Uterus (tissue), 4 donors: ENCODE measurements around the gene STK32C. TPM values are rescaled to one million over a fixed set of nuclear protein-coding genes. Genes with fewer than 3 reads are reported as not detected.

ENCODE experiments used
- DNase-seq, 2 donors: peaks; one replicate each; pipeline ENCODE4 v3.0.0-alpha.2; 2019 to 2020
- H3K27ac ChIP-seq, 2 donors: fragments of 200-600 bp; sonication (generic); 1 replicate in 1 of 2; 2 replicates in 1 of 2; pipeline ENCODE4 v1.5.1; 2016 to 2018
- H3K27me3 ChIP-seq, 2 donors: fragments of 200-600 bp; sonication (generic); one replicate each; pipeline ENCODE4 v1.5.1; 2018 to 2019; ENCODE audit warnings: control low read depth in 1 of 2
- H3K36me3 ChIP-seq, 2 donors: fragments of 200-600 bp; sonication (generic); one replicate each; pipeline ENCODE4 v1.5.1; 2019; ENCODE audit warnings: control low read depth in 1 of 2
- H3K4me1 ChIP-seq, 2 donors: fragments of 200-600 bp; sonication (generic); one replicate each; pipeline ENCODE4 v1.5.1; 2018 to 2019; ENCODE audit warnings: control low read depth in 1 of 2
- H3K4me3 ChIP-seq, 2 donors: fragments of 200-600 bp; sonication (generic); 1 replicate in 1 of 2; 2 replicates in 1 of 2; pipeline ENCODE4 v1.5.1; 2018 to 2019; ENCODE audit warnings: mild to moderate bottlenecking in 1 of 2
- H3K9me3 ChIP-seq, 2 donors: fragments of 200-600 bp; sonication (generic); one replicate each; pipeline ENCODE4 v1.5.1; 2019; ENCODE audit warnings: control low read depth in 1 of 2
- CTCF ChIP-seq, 4 experiments: fragments of 200-600 bp in 2 of 4; fragments of 450-650 bp in 2 of 4; sonication (generic) in 2 of 4; IDR thresholded peaks; one replicate each; pipeline ENCODE4 v1.5.1; 2016 to 2019; ENCODE audit warnings: antibody characterized with exemption in 4 of 4, mild to moderate bottlenecking in 2 of 4, moderate library complexity in 1 of 4
- POLR2A ChIP-seq, 2 donors: fragments of 450-650 bp; IDR thresholded peaks; one replicate each; pipeline ENCODE4 v1.6.1; 2016; ENCODE audit warnings: antibody characterized with exemption in 2 of 2, mild to moderate bottlenecking in 1 of 2, moderate library complexity in 1 of 2
- intact Hi-C: fragments of 100-400 bp; cut with DNase I; formaldehyde crosslinking; loops from one replicate; pipeline ENCODE4 v1.15.1; 2023; ENCODE audit warnings: low total_unique reads
- total RNA-seq, 4 donors: library from RNA; depleted of rRNA in 3 of 4; stranded (reverse); fragments of >200 nt in 3 of 4; gene quantifications; one replicate each; pipeline versions ENCODE4 v1.1.0 to v1.2.4, GENCODE V29; 2014 to 2023
- donor health status: DM: yes; HTN: yes; CAD: no.

STK32C gene
- total RNA-seq, 4 donors from 2014 or later, result 0.51 to 17.2 (median 3.2) TPM

GRCh38 chr10:132175408-132175807 lies 132.3 kb downstream of the STK32C start:
- TF ChIP-seq CTCF (IDR thresholded peaks at IDR 0.05) (no peak), POLR2A (IDR thresholded peaks at IDR 0.05) (no peak)
- Histone ChIP-seq H3K4me3 (no peak overlapping the region), H3K36me3 (no peaks in the 10 kb centered on the region), H3K27me3 (no peaks in the 10 kb centered on the region), H3K4me1 (no peaks in the 10 kb centered on the region), H3K27ac (no peak overlapping the region), H3K9me3 (no peaks in the 10 kb centered on the region)
- no peak for DNase-seq
- intact Hi-C loops, result no loop called here

GRCh38 chr10:132174237-132174636 lies 133.5 kb downstream of the STK32C start:
- Histone ChIP-seq H3K27ac (no peak overlapping the region), H3K4me3 (no peak overlapping the region), H3K9me3 (no peaks in the 10 kb centered on the region), H3K4me1 (no peaks in the 10 kb centered on the region), H3K36me3 (no peaks in the 10 kb centered on the region), H3K27me3 (no peaks in the 10 kb centered on the region)
- TF ChIP-seq CTCF (IDR thresholded peaks at IDR 0.05), result no peak
- TF ChIP-seq POLR2A (IDR thresholded peaks at IDR 0.05), result no peak
- intact Hi-C loops, result no loop called here
- DNase-seq, result no peak

- TF ChIP-seq CTCF (IDR thresholded peaks at IDR 0.05) (no peak), POLR2A (IDR thresholded peaks at IDR 0.05) (no peak)
- H3K9me3 ChIP-seq, result no peaks in the 10 kb centered on the region
- H3K27ac ChIP-seq, result no peak overlapping the region
- H3K36me3 ChIP-seq, result no peaks in the 10 kb centered on the region
- H3K4me3 ChIP-seq, result no peak overlapping the region
- DNase-seq, result no peak
- no peaks in the 10 kb centered on the region for H3K27me3 ChIP-seq
- intact Hi-C loops, result no loop called here
- no peaks in the 10 kb centered on the region for H3K4me1 ChIP-seq
Measured at GRCh38 chr10:132173185-132173584, 134.6 kb downstream of the STK32C start.

GRCh38 chr10:132172091-132173066 lies 135.4 kb downstream of the STK32C start:
- no peak for TF ChIP-seq CTCF (IDR thresholded peaks at IDR 0.05)
- TF ChIP-seq POLR2A (IDR thresholded peaks at IDR 0.05), result no peak
- DNase-seq, result no peak
- Histone ChIP-seq H3K9me3 (no peaks in the 10 kb centered on the region), H3K4me1 (no peaks in the 10 kb centered on the region), H3K27ac (no peak overlapping the region), H3K36me3 (no peaks in the 10 kb centered on the region), H3K27me3 (no peaks in the 10 kb centered on the region), H3K4me3 (no peak overlapping the region)
- intact Hi-C loops, result no loop called here

- DNase-seq, result no peak
- H3K9me3 ChIP-seq, result no peaks in the 10 kb centered on the region
- intact Hi-C loops, result no loop called here
- H3K27ac ChIP-seq, result no peak overlapping the region
- no peaks in the 10 kb centered on the region for H3K4me1 ChIP-seq
- no peak overlapping the region for H3K4me3 ChIP-seq
- TF ChIP-seq POLR2A (IDR thresholded peaks at IDR 0.05) (no peak), CTCF (IDR thresholded peaks at IDR 0.05) (no peak)
- H3K27me3 ChIP-seq, result no peaks in the 10 kb centered on the region
- no peaks in the 10 kb centered on the region for H3K36me3 ChIP-seq
Measured at GRCh38 chr10:132170561-132171361, 137.0 kb downstream of the STK32C start.
